Skeletal muscle satellite cell (primary cell): Measurements from ENCODE around the gene NECAB3.
"Not testable (repeated sequence)": the region's sequence is repeated elsewhere in the genome, so short reads cannot be mapped to it uniquely, and the experiment has no call there.

Source experiments
- H3K27me3 ChIP-seq: 2 replicates; pipeline ENCODE4 v1.7.0; 2013; ENCODE audit warnings: low read length; ENCODE audit not compliant: control insufficient read depth, insufficient read depth
- H3K36me3 ChIP-seq: 2 replicates; pipeline ENCODE4 v1.7.0; 2013; ENCODE audit warnings: mild to moderate bottlenecking, control low read depth, low read length; ENCODE audit not compliant: insufficient read depth
- H3K4me1 ChIP-seq: 2 replicates; pipeline ENCODE4 v1.7.0; 2013; ENCODE audit warnings: low read length; ENCODE audit not compliant: control insufficient read depth, insufficient read depth
- H3K4me2 ChIP-seq: 2 replicates; pipeline ENCODE4 v1.7.0; 2013; ENCODE audit warnings: mild to moderate bottlenecking, low read length
- H3K4me3 ChIP-seq: 2 replicates; pipeline ENCODE4 v1.7.0; 2013; ENCODE audit warnings: low read length
- H3K9ac ChIP-seq: 2 replicates; pipeline ENCODE4 v1.7.0; 2013; ENCODE audit warnings: mild to moderate bottlenecking, low read depth, low read length, moderate library complexity
- H3K9me3 ChIP-seq: replicated peaks from 2 replicates; pipeline ENCODE4 v1.7.0; 2013; ENCODE audit warnings: mild to moderate bottlenecking, control low read depth, low read length

Gene NECAB3

GRCh38 chr20:33635341-33635740 is 38.9 kb downstream of the NECAB3 start:
- H3K9me3 ChIP-seq = no peaks in the 10 kb centered on the region
- H3K4me2 ChIP-seq = no peak overlapping the region
- H3K9ac ChIP-seq = no peak overlapping the region
- no peaks in the 10 kb centered on the region for H3K27me3 ChIP-seq
- no peaks in the 10 kb centered on the region for H3K4me1 ChIP-seq
- H3K4me3 ChIP-seq = no peak overlapping the region
- H3K36me3 ChIP-seq = peaks cover 26% of the 10 kb centered on the region

- H3K36me3 ChIP-seq = peaks cover 29% of the 10 kb centered on the region
- H3K27me3 ChIP-seq, H3K4me2 ChIP-seq: not testable (repeated sequence)
These were observed 42.3 kb downstream of the NECAB3 start for GRCh38 chr20:33631910-33632309.

GRCh38 chr20:33630507-33630906 is 43.7 kb downstream of the NECAB3 start:
- Histone ChIP-seq H3K9me3 (no peaks in the 10 kb centered on the region), H3K9ac (no peak overlapping the region), H3K4me2 (no peak overlapping the region), H3K4me3 (no peak overlapping the region), H3K4me1 (no peaks in the 10 kb centered on the region), H3K27me3 (no peaks in the 10 kb centered on the region), H3K36me3 (peaks cover 27% of the 10 kb centered on the region)

More at GRCh38 chr20:33631910-33632309, 42.3 kb downstream of the NECAB3 start:
- not testable (repeated sequence) for H3K9me3 ChIP-seq, H3K9ac ChIP-seq, H3K4me3 ChIP-seq, H3K4me1 ChIP-seq

- Histone ChIP-seq H3K4me2 (no peak overlapping the region), H3K9me3 (no peaks in the 10 kb centered on the region), H3K4me1 (no peaks in the 10 kb centered on the region), H3K4me3 (no peak overlapping the region), H3K36me3 (peaks cover 27% of the 10 kb centered on the region), H3K9ac (no peak overlapping the region), H3K27me3 (no peaks in the 10 kb centered on the region)
These were observed 44.2 kb downstream of the NECAB3 start for GRCh38 chr20:33629979-33630378.

GRCh38 chr20:33629533-33629932 is 44.7 kb downstream of the NECAB3 start:
- Histone ChIP-seq H3K36me3 (peaks cover 27% of the 10 kb centered on the region), H3K9me3 (no peaks in the 10 kb centered on the region), H3K27me3 (no peaks in the 10 kb centered on the region)

GRCh38 chr20:33627577-33628216 is 46.5 kb downstream of the NECAB3 start:
- Histone ChIP-seq H3K36me3 (peaks cover 32% of the 10 kb centered on the region), H3K4me1 (no peaks in the 10 kb centered on the region)

More at GRCh38 chr20:33629533-33629932, 44.7 kb downstream of the NECAB3 start:
- no peak overlapping the region for H3K4me2 ChIP-seq
- H3K4me3 ChIP-seq = no peak overlapping the region
- H3K9ac ChIP-seq = no peak overlapping the region
- no peaks in the 10 kb centered on the region for H3K4me1 ChIP-seq

GRCh38 chr20:33626190-33626589 is 48.0 kb downstream of the NECAB3 start:
- Histone ChIP-seq H3K27me3 (no peaks in the 10 kb centered on the region), H3K4me1 (no peaks in the 10 kb centered on the region), H3K9ac (no peak overlapping the region), H3K4me3 (no peak overlapping the region), H3K9me3 (no peaks in the 10 kb centered on the region), H3K36me3 (peaks cover 34% of the 10 kb centered on the region), H3K4me2 (no peak overlapping the region)

More at GRCh38 chr20:33627577-33628216, 46.5 kb downstream of the NECAB3 start:
- Histone ChIP-seq H3K9me3 (no peaks in the 10 kb centered on the region), H3K9ac (no peak overlapping the region), H3K4me2 (no peak overlapping the region), H3K4me3 (no peak overlapping the region), H3K27me3 (no peaks in the 10 kb centered on the region)

GRCh38 chr20:33624399-33624798 is 49.8 kb downstream of the NECAB3 start:
- no peak overlapping the region for H3K4me3 ChIP-seq
- H3K36me3 ChIP-seq = peaks cover 24% of the 10 kb centered on the region

GRCh38 chr20:33622705-33623365 is 51.4 kb downstream of the NECAB3 start:
- Histone ChIP-seq H3K4me1 (no peaks in the 10 kb centered on the region), H3K9ac (no peak overlapping the region), H3K4me2 (no peak overlapping the region), H3K36me3 (peaks cover 14% of the 10 kb centered on the region), H3K4me3 (no peak overlapping the region), H3K27me3 (no peaks in the 10 kb centered on the region), H3K9me3 (no peaks in the 10 kb centered on the region)

More at GRCh38 chr20:33624399-33624798, 49.8 kb downstream of the NECAB3 start:
- Histone ChIP-seq H3K4me2 (no peak overlapping the region), H3K27me3 (no peaks in the 10 kb centered on the region), H3K9ac (no peak overlapping the region), H3K4me1 (no peaks in the 10 kb centered on the region), H3K9me3 (no peaks in the 10 kb centered on the region)

GRCh38 chr20:33621717-33622400 is 52.4 kb downstream of the NECAB3 start:
- Histone ChIP-seq H3K9ac (no peak overlapping the region), H3K4me3 (no peak overlapping the region), H3K27me3 (no peaks in the 10 kb centered on the region), H3K36me3 (peaks cover 14% of the 10 kb centered on the region), H3K9me3 (no peaks in the 10 kb centered on the region), H3K4me1 (no peaks in the 10 kb centered on the region), H3K4me2 (no peak overlapping the region)

- no peak overlapping the region for H3K4me2 ChIP-seq
- H3K36me3 ChIP-seq = peaks cover 32% of the 10 kb centered on the region
- H3K9ac ChIP-seq = no peak overlapping the region
- no peaks in the 10 kb centered on the region for H3K4me1 ChIP-seq
- no peaks in the 10 kb centered on the region for H3K27me3 ChIP-seq
- H3K4me3 ChIP-seq = no peak overlapping the region
- no peaks in the 10 kb centered on the region for H3K9me3 ChIP-seq
These were observed 62.2 kb downstream of the NECAB3 start for GRCh38 chr20:33612001-33612400.
